ENCODE results near the gene ADARB2.

The ADARB2 gene

GRCh38 chr10:1655367-1655766 is 82.0 kb downstream of the ADARB2 start (continued):
- no peak for TF ChIP-seq KLF16 (tag by site-specific recombination; IDR thresholded peaks at IDR 0.05)
- TF ChIP-seq ZNF311 (tag by site-specific recombination; IDR thresholded peaks at IDR 0.05; ENCODE audit: borderline replicate concordance), result no peak
- TF ChIP-seq ZNF335 (tag by site-specific recombination; conservative IDR thresholded peaks at IDR 0.05), result no peak
- TF ChIP-seq YY1 (tag by site-specific recombination; IDR thresholded peaks at IDR 0.05), result no peak
- no peak for TF ChIP-seq ZNF394 (tag by site-specific recombination; IDR thresholded peaks at IDR 0.05; ENCODE audit: borderline replicate concordance)
- TF ChIP-seq ZFP41 (tag by site-specific recombination; IDR thresholded peaks at IDR 0.05; ENCODE audit: borderline replicate concordance), result no peak

GRCh38 chr10:1654811-1655356 is 82.4 kb downstream of the ADARB2 start:
- H3K27ac ChIP-seq (ENCODE audit: extremely low read depth, low read depth, low read length), result no peak overlapping the region
- no peaks in the 10 kb centered on the region for H3K4me1 ChIP-seq (ENCODE audit: control insufficient read depth, insufficient read depth, low read length)
- CTCF ChIA-PET, result no interaction called here
- no peak overlapping the region for H3K4me3 ChIP-seq (ENCODE audit: low read depth, low read length)
- TF ChIP-seq ZNF658 (tag by site-specific recombination; IDR thresholded peaks at IDR 0.05) (no peak), ZNF843 (tag by site-specific recombination; IDR thresholded peaks at IDR 0.05) (no peak), ZFP37 (tag by site-specific recombination; IDR thresholded peaks at IDR 0.05) (no peak), ZNF544 (tag by site-specific recombination; IDR thresholded peaks at IDR 0.05) (no peak)
- POLR2A ChIA-PET, result no interaction called here
- no peaks in the 10 kb centered on the region for H3K9me3 ChIP-seq (ENCODE audit: control insufficient read depth, insufficient read depth, low read depth, low read length)
- H3K36me3 ChIP-seq (ENCODE audit: control insufficient read depth in 2 of 2, insufficient read depth in 1 of 2, low read length in 2 of 2), result no peaks in the 10 kb centered on the region

- TF ChIP-seq ZNF610 (tag by site-specific recombination; IDR thresholded peaks at IDR 0.05; ENCODE audit: borderline replicate concordance) (no peak), SCRT2 (tag by site-specific recombination; IDR thresholded peaks at IDR 0.05) (peak; percentile 42; the same call in 1 of the 2 replicates), ZBTB7A (tag by site-specific recombination; IDR thresholded peaks at IDR 0.05; ENCODE audit: low read depth) (no peak), ZBTB44 (tag by site-specific recombination; IDR thresholded peaks at IDR 0.05) (no peak)
- no peaks in the 10 kb centered on the region for H3K9me3 ChIP-seq (ENCODE audit: control insufficient read depth, insufficient read depth, low read depth, low read length)
- ChIA-PET CTCF (no interaction called here), POLR2A (no interaction called here)
- no peaks in the 10 kb centered on the region for H3K4me1 ChIP-seq (ENCODE audit: control insufficient read depth, insufficient read depth, low read length)
- H3K4me3 ChIP-seq (ENCODE audit: low read depth, low read length), result no peak overlapping the region
- no peaks in the 10 kb centered on the region for H3K36me3 ChIP-seq (ENCODE audit: control insufficient read depth in 2 of 2, insufficient read depth in 1 of 2, low read length in 2 of 2)
- no peak overlapping the region for H3K27ac ChIP-seq (ENCODE audit: extremely low read depth, low read depth, low read length)
These were observed 83.1 kb downstream of the ADARB2 start for GRCh38 chr10:1654247-1654646.

GRCh38 chr10:1653321-1653720 is 84.0 kb downstream of the ADARB2 start:
- H3K27ac ChIP-seq (ENCODE audit: extremely low read depth, low read depth, low read length), result no peak overlapping the region
- H3K4me3 ChIP-seq (ENCODE audit: low read depth, low read length), result no peak overlapping the region
- H3K36me3 ChIP-seq (ENCODE audit: control insufficient read depth in 2 of 2, insufficient read depth in 1 of 2, low read length in 2 of 2), result no peaks in the 10 kb centered on the region
- ChIA-PET CTCF (no interaction called here), POLR2A (no interaction called here)
- TF ChIP-seq ZNF202 (tag by site-specific recombination; IDR thresholded peaks at IDR 0.05; ENCODE audit: borderline replicate concordance) (no peak), ZNF629 (tag by site-specific recombination; IDR thresholded peaks at IDR 0.05) (no peak), SP3 (tag by site-specific recombination; IDR thresholded peaks at IDR 0.05) (no peak), ZNF26 (tag by site-specific recombination; IDR thresholded peaks at IDR 0.05) (no peak), ZNF677 (tag by site-specific recombination; IDR thresholded peaks at IDR 0.05) (no peak), ZNF239 (tag by site-specific recombination; IDR thresholded peaks at IDR 0.05) (no peak), ZNF544 (tag by site-specific recombination; IDR thresholded peaks at IDR 0.05) (no peak), ZNF548 (tag by site-specific recombination; IDR thresholded peaks at IDR 0.05) (no peak), REPIN1 (tag by site-specific recombination; IDR thresholded peaks at IDR 0.05; ENCODE audit: low read depth) (no peak), ZNF394 (tag by site-specific recombination; IDR thresholded peaks at IDR 0.05; ENCODE audit: borderline replicate concordance) (no peak)
- H3K9me3 ChIP-seq (ENCODE audit: control insufficient read depth, insufficient read depth, low read depth, low read length), result no peaks in the 10 kb centered on the region
- no peaks in the 10 kb centered on the region for H3K4me1 ChIP-seq (ENCODE audit: control insufficient read depth, insufficient read depth, low read length)
